ENCODE measurements around the gene CTDP1.

CTDP1 gene

GRCh38 chr18:79645291-79645983 lies 34.2 kb upstream of the CTDP1 start:
- no peak for DNase-seq

DNA sequence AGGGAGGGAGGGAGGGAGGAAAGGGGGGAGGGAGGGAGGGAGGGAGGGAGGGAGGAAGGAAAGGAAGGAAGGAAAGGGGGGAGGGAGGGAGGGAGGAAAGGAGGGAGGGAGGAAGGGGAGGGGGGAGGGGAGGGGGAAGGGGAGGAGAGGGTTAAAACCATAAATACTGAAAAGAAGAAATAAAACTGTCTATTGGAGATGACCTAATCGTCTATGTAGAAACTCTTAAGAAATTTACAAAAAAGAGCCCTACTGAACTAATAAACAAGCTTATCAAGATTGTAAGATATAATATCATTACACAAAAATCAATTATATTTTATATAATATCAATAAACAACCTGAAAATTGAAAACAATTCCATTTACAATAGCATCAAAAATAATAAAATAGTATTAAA lies 32.3 kb upstream of the CTDP1 start:
- no peak for DNase-seq

- DNase-seq, result no peak
These were observed 28.6 kb upstream of the CTDP1 start for GRCh38 chr18:79650959-79651358.

GRCh38 chr18:79657342-79657996 lies 22.1 kb upstream of the CTDP1 start:
- no peak for DNase-seq

- DNase-seq, result no peak
These were observed 21.2 kb upstream of the CTDP1 start for GRCh38 chr18:79658366-79658765.

- no peak for DNase-seq
These were observed 19.9 kb upstream of the CTDP1 start for GRCh38 chr18:79659733-79660132.

GRCh38 chr18:79662034-79662433 lies 17.6 kb upstream of the CTDP1 start:
- DNase-seq, result no peak

GRCh38 chr18:79662439-79662838 lies 17.2 kb upstream of the CTDP1 start:
- no peak for DNase-seq

DNA sequence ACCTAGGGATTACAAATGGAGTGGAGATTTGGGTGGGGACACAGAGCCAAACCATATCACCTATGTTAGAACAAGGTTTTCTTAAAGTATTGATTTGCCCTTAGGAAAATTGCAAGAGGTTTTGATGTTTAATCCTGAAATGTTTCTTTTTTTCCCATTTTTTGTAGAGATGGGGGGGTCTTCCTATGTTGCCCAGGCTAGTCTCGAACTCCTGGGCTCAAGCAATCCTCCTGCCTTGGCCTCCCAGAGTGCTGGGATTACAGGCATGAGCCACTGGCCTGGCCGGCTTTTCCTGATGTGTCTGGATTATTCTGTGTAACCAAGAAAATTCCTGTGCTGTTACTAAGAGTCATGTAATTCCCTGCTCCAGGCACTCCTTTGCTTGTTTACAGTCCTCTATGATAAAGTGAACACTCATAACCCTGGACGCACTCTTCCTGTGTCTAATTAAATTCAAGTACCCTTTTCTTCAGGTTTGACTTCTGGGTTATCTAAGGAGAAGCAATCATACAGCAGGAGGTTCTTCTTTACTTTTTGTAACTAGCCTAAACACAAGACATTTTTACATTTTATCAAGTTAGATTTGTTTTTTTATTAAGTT lies 15.0 kb upstream of the CTDP1 start:
- DNase-seq, result no peak

DNA sequence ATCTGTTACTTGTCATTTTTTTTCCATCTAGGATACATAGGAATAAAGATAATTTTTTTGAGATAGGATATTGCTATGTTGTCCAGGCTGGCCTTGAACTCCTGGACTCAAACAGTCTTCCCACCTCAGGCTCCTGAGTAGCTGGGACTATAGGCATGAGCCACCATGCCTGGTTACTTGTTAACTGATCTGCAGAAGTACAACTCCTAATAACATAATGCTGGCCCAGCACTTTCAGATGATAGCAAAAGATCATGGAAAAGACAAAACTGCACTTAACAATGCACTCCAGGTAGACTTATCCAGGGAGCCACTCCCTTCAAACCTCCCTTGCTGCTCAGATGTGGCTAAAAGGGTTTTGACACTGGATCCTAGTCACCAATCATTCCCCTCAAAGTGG lies 11.4 kb upstream of the CTDP1 start:
- DNase-seq, result no peak

GRCh38 chr18:79672490-79673276 lies 6.9 kb upstream of the CTDP1 start:
- DNase-seq, result no peak

GRCh38 chr18:79677221-79677620 lies 2.4 kb upstream of the CTDP1 start:
- DNase-seq, result no peak

DNA sequence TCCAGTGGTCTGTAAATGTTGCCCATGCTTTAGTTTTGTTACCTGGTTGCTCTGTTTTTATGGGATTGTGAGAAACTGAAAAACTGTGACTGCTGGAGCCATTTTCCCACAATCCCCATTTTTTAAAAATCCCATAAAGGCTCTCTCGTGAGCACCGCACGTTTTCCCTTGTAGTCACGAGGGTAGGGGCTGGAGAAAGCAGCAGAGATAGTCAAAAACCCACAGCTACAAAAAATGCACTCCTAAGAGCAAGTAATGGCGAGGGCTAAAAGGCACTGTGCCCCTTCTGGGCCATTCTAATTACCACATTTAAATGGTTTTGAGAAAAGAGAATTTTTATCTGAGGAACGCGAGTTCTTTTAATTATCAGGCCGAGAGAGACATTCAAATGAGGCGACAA lies 1.8 kb upstream of the CTDP1 start:
- no peak for DNase-seq

- peak; percentile 98 for DNase-seq
These were observed 695 bp upstream of the CTDP1 start for GRCh38 chr18:79678665-79679551.

- DNase-seq, result peak; percentile 44
These were observed 687 bp downstream of the CTDP1 start for GRCh38 chr18:79680100-79680879.

DNA sequence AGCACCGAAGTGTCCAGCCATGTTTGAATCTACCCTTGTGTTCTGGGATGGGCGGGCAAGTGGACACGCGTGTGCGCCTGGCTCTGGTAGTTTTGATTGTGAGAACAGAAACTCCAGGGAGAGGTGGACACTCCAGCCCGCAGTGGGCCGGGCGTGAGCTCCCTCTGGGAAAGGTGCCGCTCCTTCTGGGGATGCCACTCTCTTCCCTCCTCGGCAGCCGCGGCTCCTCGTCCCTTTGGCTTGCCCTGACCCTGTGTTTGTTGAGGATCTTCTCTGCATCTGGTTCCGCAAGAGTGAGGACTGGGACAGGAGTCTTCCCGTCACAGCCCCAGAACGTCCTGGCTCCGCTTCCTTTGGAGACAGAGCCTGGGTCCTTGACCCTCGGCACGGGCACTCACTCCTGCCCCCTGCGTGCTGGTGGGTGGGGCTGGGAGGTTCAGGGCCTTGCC lies 1.3 kb downstream of the CTDP1 start:
- no peak for DNase-seq

GRCh38 chr18:79681484-79682387 lies 2.1 kb downstream of the CTDP1 start:
- DNase-seq, result peak; percentile 60

DNA sequence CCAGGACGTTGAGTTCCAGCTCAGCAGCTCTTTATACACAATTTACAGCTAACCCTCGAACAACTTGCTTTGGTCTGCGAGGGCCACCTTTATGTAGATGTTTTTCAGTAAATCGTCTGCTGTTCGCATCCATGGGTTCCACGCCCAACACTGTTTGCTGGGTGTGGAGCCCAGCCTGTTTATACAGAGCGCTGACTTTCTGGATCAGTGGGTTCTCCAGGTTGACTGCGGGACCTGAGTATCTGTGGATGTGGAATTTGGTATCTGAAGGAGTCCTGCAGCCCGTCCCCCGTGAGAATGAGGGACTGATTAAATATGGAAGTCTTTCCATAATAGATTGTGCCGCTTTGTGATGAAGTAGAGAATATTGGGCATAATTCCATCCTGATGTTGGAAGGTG lies 2.9 kb downstream of the CTDP1 start:
- no peak for DNase-seq

DNA sequence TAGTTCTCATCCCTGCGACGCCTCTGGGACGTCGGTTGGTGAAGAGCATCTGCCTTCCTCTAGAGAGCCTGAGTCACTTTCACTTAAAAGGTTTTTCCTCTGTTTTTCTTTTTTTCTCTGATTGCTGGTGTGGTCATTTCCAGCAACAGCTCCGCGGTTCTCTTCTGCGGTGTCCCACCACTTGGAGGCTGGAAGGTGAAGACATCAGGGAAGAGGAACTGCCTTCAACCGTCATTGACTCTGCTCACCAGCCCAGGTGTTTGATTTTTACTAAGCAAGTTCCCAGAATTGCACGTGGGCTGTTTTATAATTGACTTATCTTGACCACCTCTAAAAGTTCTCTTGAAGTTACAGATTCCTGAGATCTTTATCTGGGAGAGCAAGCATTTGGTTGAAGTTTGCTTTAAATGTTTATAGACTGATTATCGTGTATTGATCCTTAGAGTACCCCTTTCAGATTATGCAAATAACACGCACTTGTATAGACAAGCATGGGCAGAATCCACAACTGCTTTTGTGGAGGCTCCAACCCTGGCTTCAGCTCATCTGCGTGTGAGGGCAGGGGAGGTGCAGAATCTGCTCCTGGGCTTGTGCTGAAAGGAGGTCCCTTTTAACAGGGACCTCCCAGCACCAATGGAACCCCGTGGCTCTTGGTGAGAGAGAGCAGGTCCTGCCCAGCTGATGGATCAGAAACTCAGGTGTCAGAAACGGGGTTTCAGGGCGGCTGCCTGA lies 3.5 kb downstream of the CTDP1 start:
- peak; percentile 33 for DNase-seq

Data from activated CD4-positive, alpha-beta T cell treated with anti-CD3 and anti-CD28 coated beads, Interleukin-2, amount 50 U/mL, for 1 hour (primary cell).